ENCODE data around the gene STK24.
"Not testable (repeated sequence)": the region's sequence is repeated elsewhere in the genome, so short reads cannot be mapped to it uniquely, and the experiment has no call there.

Gene STK24

DNA sequence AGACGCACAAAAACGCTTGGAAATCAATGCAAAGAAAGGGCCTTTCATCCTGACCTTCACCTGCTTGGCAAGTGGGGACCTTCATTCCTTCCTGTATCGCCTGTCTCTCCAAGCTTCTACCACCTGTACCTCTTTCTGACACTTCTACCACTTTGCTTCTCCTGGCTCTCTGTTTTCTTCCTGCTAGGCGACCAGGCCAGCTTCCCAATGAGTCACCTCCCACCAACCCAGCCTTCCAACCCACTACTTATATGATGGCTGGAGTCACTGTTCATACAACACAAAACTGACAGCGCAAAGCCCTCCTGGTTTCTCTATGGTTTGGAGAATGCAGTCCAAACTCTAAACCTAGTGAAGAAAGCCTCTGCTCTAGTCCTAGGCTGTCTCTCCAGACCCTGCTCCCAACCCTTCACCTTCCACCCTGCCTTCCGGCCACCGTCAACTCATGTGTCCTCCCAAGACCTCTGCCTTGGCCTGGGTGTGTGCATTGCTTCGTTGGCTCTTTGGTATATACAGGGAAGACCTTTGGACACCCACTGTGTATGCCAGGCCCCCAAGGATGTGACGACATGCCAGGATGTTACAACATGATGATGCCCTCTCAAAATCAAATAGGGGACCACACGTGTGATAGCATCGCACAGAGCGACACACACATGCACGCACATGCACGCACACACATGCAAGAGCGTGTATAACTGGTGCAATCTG is 148.5 kb downstream of the STK24 start:
- no peak for DNase-seq

DNA sequence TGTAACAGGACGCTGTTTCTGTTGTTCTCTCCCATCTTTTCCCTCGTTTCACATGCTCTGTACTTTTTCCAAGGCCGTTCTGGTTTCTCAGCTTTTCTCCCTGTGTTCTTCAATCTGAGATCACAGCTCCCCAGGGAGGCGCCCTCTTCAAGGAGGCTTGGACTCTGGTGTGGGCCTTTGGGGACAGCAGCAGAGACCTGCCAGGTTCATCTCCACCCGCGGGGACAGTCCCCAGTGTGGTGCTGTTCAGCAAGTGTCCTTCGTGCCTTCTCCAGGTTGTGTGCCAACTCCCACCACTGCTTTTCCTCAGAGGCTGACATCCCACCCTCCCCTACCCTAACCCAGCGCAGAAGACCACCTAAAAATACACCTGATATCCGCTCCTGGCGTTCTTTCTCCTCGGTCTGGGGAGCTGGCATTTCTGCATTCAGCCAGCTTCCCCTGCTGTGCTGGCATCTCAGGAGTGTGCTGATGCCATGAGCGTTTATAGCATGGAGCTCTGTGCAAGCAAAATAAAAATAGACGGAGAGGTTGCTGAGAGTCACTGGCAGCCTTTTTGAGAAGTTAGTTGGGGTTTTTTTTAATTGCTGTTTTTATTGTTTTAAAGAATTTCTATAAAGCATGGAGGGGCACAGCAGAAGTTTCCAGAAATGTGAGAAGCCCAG is 149.4 kb downstream of the STK24 start:
- DNase-seq: no peak

GRCh38 chr13:98423417-98423816 is 153.5 kb downstream of the STK24 start:
- DNase-seq: no peak

DNA sequence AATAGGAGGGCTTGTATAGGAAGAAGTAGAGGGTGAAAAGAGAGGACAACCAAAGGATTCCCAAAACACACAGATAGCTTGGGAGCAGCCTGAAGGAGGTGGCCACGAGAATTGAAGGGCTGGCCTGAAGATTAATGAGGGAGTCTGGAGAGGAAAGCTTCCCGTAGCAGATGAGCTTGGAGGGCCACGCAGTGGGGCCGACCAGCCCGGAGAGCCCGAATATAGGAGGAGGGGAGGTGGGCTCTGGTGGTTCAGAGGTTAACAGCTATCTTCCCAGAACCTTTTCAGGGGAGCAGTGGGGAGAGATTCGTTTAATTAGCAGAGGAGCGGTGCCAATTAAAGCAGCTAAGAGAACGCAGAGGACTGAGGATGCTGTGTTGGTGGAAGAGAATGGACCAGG is 154.9 kb downstream of the STK24 start:
- DNase-seq: no peak

DNA sequence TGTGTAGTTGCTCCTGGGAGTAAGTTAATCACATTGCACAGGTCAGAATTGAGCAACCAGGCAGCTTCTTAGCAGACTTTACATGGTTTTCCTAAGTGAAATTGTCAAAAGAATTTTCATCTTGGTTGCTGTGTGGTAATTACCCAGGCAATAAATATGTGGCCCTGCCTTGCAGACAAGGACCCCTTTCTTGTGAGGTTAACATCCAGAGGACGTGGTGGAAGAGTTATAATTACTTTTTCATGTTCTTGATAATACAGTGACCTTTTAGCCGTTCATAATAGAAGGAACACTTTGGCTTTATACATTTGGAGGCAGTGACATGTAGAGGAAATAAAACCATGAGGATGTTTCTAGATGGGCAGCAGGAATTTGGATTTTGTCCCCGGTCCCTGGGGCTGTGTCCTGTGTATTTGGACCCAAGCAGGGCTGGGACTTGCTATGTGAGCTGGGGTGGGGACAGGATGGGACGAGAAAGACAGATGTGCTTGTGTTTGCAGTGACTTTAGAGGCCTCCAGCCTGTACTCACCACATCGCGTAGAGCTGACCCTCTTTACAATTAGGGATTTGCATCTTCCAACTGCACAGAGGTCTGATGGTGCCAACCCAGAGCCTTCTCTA is 156.2 kb downstream of the STK24 start:
- no peak for DNase-seq

- no peak for DNase-seq
These were observed 156.9 kb downstream of the STK24 start for GRCh38 chr13:98419786-98420553.

DNA sequence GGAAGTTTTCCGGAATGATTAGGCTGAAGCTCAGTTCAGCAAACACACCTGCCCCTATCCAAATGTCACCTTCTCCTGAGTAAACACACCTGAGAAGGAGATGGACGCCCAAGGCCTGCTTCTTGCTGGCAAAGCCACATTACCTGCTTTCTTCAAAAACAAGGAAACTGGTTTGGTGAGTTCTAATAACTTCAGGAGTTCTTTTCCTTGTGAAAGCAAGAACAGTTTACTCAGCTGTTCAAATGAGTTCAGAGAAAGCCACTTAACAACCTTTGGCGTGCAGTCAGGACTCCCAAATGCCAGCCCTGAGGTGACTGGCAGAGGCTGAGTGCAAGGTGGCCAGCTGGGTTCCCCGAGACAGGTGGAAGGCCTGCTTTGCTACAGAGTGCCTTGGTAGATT is 160.5 kb downstream of the STK24 start:
- DNase-seq: no peak

DNA sequence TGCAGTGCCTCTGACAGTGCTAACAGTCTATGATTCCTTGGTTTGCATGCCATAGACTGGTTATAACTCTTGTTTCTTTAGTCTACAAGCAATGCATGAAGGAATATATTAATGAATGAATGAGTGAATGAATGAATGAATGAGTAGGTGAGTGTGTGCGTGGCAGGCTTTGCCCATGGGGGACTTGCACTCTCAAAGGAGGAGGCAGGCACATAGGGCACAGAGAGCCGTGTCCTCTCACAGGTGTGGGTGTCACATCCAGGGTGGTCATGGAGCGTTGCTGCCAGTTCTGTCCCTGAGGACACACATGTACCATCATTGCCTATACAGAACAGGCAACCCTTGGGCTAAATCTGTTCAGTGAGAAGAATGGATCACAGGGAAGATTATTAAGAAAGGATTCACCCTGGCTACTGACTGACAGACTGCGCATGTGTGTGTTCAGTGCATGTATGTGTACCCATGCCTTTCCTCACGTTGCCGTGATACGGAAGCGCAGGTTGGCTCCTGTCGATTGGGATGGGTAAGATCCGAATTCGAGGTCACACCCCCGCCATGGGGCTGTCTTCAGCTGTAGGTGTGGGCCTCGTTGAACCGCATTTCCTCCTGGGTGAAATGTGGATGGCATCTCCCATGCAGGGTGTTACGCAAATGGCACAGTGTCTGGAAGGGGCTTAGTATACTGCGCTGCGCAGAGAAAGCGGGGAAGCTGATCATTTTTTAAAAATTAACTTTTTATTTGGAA is 161.4 kb downstream of the STK24 start:
- no peak for DNase-seq

- no peak for DNase-seq
These were observed 163.1 kb downstream of the STK24 start for GRCh38 chr13:98413796-98414195.

DNA sequence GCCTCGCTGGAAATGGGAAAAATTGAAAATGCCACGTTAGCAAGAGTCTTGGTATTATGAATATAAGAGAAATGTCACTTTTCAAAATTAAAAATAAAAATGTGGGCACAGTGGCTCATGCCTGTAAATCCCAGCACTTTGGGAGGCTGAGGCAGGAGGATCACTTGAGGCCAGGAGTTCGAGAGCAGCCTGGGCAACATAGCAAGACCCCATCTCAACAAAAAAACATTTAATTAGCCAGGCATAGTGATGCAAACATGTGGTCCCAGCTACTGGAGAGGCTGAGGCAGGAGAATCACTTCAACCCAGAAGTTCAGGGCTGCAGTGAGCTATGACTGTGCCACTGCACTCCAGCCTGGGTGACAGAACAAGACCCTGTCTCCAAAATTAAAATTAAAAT is 163.6 kb downstream of the STK24 start:
- not testable (repeated sequence) for DNase-seq

GRCh38 chr13:98411617-98412265 is 165.2 kb downstream of the STK24 start:
- DNase-seq: no peak

DNA sequence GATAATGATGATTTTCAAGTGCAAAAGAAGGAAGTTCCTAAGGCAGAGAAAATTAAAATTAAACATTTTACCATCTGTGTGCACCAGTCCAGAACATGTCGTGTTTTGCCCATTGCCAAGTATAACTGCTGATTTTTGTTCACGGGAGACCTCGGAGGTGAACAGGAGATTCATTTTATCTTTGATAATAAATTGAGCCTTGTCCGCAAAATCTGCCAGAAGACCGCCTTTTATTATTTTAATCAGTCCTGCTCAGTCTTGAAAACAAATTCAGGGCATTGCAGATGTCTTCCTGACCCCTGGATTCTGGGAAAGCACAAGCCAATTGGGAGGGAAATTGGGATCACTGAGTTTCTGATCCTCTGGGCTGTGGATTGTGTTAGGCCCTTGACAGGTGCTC is 165.9 kb downstream of the STK24 start:
- no peak for DNase-seq

- no peak for DNase-seq
These were observed 166.3 kb downstream of the STK24 start for GRCh38 chr13:98410612-98411011.

DNA sequence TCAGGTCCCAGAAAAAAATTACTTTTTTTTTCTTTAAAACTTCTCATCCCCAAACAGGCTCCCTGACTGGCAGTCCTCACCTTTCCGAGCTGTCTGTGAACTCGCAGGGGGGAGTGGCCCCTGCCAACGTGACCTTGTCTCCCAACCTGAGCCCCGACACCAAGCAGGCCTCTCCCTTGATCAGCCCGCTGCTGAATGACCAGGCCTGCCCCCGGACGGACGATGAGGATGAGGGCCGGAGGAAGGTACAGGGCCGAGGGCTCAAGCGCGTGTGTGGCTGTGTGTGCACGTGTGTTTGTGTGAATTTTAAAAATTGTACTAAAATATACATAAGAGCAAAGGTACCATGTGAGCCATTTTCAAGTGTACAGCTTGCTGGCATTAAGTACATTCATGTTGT is 167.6 kb downstream of the STK24 start:
- no peak for DNase-seq

GRCh38 chr13:98407575-98407974 is 169.3 kb downstream of the STK24 start:
- no peak for DNase-seq

DNA sequence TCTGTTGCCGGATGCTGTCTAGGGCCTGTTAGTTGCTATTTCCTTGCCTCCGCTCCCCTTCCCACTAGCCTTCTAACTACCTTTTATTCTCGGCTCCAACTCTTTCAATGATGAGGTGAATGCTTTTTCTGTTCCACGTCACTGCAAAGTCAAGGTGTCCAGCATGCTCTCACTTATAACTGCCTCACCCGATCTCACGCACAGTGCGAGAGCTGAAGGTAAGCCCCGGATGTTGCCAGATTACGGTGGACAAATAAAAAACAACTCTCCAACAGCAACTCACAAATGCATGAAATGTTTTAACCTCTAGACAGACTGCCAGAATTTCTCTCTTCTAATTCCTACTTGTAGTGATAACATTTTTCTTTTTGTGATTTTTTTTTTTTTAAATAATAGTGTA is 169.9 kb downstream of the STK24 start:
- no peak for DNase-seq

GRCh38 chr13:98406427-98406826 is 170.5 kb downstream of the STK24 start:
- no peak for DNase-seq

- no peak for DNase-seq
These were observed 171.1 kb downstream of the STK24 start for GRCh38 chr13:98405690-98406344.

- no peak for DNase-seq
These were observed 171.8 kb downstream of the STK24 start for GRCh38 chr13:98405107-98405571.

DNA sequence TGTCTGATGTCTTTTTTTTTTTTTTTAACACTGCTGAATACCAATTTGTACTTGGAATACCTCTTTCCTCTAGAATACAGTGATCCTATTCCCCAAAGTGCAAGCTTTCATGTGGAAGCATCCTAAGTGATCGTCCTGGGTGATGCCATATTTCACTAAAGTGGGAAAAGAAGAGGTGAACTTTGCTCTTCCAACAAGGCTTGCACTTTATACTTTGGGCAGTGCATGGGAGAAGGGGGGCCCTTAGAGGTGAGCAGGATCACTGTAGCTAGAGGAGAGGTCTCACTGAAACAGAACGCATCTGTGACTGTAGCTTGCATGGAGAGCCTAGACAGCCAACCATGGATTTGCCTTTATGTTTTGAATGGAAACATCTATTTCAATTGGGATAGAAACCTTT is 173.8 kb downstream of the STK24 start:
- DNase-seq: no peak

DNA sequence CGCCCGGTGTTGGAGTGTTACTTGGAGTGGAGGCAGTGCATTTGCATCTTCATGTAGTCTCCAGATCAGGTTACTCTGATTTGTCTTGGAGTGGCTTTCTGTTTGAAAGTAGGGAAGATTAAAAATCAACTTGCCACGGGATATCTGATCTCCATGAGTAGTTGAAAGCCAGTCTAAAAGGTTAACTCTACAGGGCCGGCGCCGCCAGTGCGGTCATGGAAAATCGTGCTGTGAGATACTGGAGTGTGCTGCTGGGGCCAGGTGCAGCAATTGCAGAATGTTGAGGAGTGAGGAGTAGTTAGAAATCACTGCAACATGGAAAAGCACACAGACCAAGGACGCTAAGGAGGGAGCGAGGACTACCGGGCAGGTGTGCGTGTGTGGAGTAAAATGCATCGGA is 175.0 kb downstream of the STK24 start:
- no peak for DNase-seq

- no peak for DNase-seq
These were observed 177.2 kb downstream of the STK24 start for GRCh38 chr13:98399756-98400155.

All from activated naive CD4-positive, alpha-beta T cell treated with Interleukin-2 at 50 U/mL for 16 hours (primary cell).